GM23338 (cell line): Measurements from ENCODE around the gene ANO6. TPM values are rescaled to one million over a fixed set of nuclear protein-coding genes. Genes with fewer than 3 reads are reported as not detected.

ENCODE experiments used
- ATAC-seq: fragments of 200-7000 bp; cut with Tn5 transposase; 3 replicates; pipeline ENCODE4 v1.9.1; 2020
- DNase-seq: peaks from one replicate; pipeline ENCODE4 v3.0.0-alpha.2; 2015; ENCODE audit warnings: low spot score
- H2AFZ ChIP-seq: fragments of 200-600 bp; sonication (generic); 2 replicates; pipeline ENCODE4 v1.8.0; 2016; ENCODE audit warnings: antibody characterized with exemption, mild to moderate bottlenecking, moderate library complexity
- H3F3A ChIP-seq: fragments of 200-600 bp; sonication (generic); replicated peaks from 2 replicates; pipeline ENCODE4 v1.8.0; 2017; ENCODE audit warnings: antibody characterized with exemption, mixed run types, low read depth
- H3K27ac ChIP-seq: fragments of 200-600 bp; sonication (generic); 2 replicates; pipeline ENCODE4 v1.6.1; 2016; ENCODE audit warnings: low read depth
- H3K27me3 ChIP-seq: fragments of 200-600 bp; sonication (generic); 2 replicates; pipeline ENCODE4 v1.8.0; 2016; ENCODE audit warnings: mild to moderate bottlenecking, mixed run types, moderate library complexity; ENCODE audit not compliant: insufficient read depth
- H3K36me3 ChIP-seq: fragments of 200-600 bp; sonication (generic); 2 replicates; pipeline ENCODE4 v1.8.0; 2016; ENCODE audit warnings: mild to moderate bottlenecking; ENCODE audit not compliant: insufficient read depth
- H3K4me1 ChIP-seq: fragments of 200-600 bp; sonication (generic); 2 replicates; pipeline ENCODE4 v1.8.0; 2016; ENCODE audit warnings: mild to moderate bottlenecking, moderate library complexity; ENCODE audit not compliant: insufficient read depth
- H3K4me2 ChIP-seq: fragments of 200-600 bp; sonication (generic); 2 replicates; pipeline ENCODE4 v1.7.1; 2017; ENCODE audit warnings: mixed run types
- H3K4me3 ChIP-seq: fragments of 200-600 bp; sonication (generic); 2 replicates; pipeline ENCODE4 v1.6.1; 2016; ENCODE audit warnings: mixed run types
- H3K79me2 ChIP-seq: fragments of 200-600 bp; sonication (generic); replicated peaks from 2 replicates; pipeline ENCODE4 v1.8.0; 2017; ENCODE audit warnings: mild to moderate bottlenecking; ENCODE audit not compliant: insufficient read depth
- H3K9me2 ChIP-seq: fragments of 200-600 bp; sonication (generic); 2 replicates; pipeline ENCODE4 v1.8.0; 2017; ENCODE audit not compliant: insufficient read depth
- H4K20me1 ChIP-seq: fragments of 200-600 bp; sonication (generic); replicated peaks from 2 replicates; pipeline ENCODE4 v1.8.0; 2017; ENCODE audit warnings: mild to moderate bottlenecking; ENCODE audit not compliant: insufficient read depth
- H3K27ac Mint-ChIP-seq: 2 replicates; pipeline ENCODE4 v1.8.0; 2020; ENCODE audit warnings: inconsistent platforms, mild to moderate bottlenecking, moderate library complexity, mixed read lengths
- H3K27me3 Mint-ChIP-seq: 3 replicates; pipeline ENCODE4 v1.8.0; 2022; ENCODE audit warnings: low read depth, mild to moderate bottlenecking, moderate library complexity, mixed read lengths, inconsistent platforms; ENCODE audit not compliant: insufficient read depth, poor library complexity
- H3K36me3 Mint-ChIP-seq: 3 replicates; pipeline ENCODE4 v1.8.0; 2021; ENCODE audit warnings: low read depth, mild to moderate bottlenecking, inconsistent platforms, moderate library complexity, mixed read lengths
- H3K4me1 Mint-ChIP-seq: 3 replicates; pipeline ENCODE4 v1.8.0; 2020; ENCODE audit warnings: mild to moderate bottlenecking, inconsistent platforms, mixed read lengths
- H3K4me3 Mint-ChIP-seq: 3 replicates; pipeline ENCODE4 v1.8.0; 2021; ENCODE audit warnings: moderate library complexity, mild to moderate bottlenecking, inconsistent platforms, mixed read lengths
- H3K9me3 Mint-ChIP-seq: 3 replicates; pipeline ENCODE4 v1.8.0; 2020; ENCODE audit warnings: moderate library complexity, mild to moderate bottlenecking, inconsistent platforms, mixed read lengths
- CTCF ChIP-seq, 2 experiments: fragments of 200-600 bp in 1 of 2; sonication (generic) in 1 of 2; conservative IDR thresholded peaks; 2 replicates each; pipeline versions ENCODE4 v1.5.1 to v1.6.1; 2016 to 2017; ENCODE audit warnings: antibody characterized with exemption in 2 of 2, low read depth in 2 of 2, mild to moderate bottlenecking in 2 of 2, moderate library complexity in 1 of 2
- EZH2 ChIP-seq: fragments of 200-600 bp; sonication (generic); IDR thresholded peaks from one replicate; pipeline ENCODE4 v1.8.0; 2017; ENCODE audit warnings: antibody characterized with exemption, mild to moderate bottlenecking, low read depth; ENCODE audit not compliant: unreplicated experiment
- EZH2phosphoT487 ChIP-seq: fragments of 200-600 bp; sonication (generic); IDR thresholded peaks from one replicate; pipeline ENCODE4 v1.8.1; 2018; ENCODE audit warnings: antibody characterized with exemption; ENCODE audit not compliant: unreplicated experiment
- POLR2AphosphoS5 ChIP-seq: IDR thresholded peaks from 2 replicates; pipeline ENCODE4 v1.6.1; 2016; ENCODE audit warnings: antibody characterized with exemption, low read depth
- REST ChIP-seq: IDR thresholded peaks from one replicate; pipeline ENCODE4 v1.6.1; 2018; ENCODE audit warnings: antibody characterized with exemption; ENCODE audit not compliant: unreplicated experiment
- ZNF114 ChIP-seq: fragments of 250-450 bp; sonication (Bioruptor Pico); IDR thresholded peaks from 2 replicates; pipeline ENCODE4 v1.5.0; 2020; ENCODE audit warnings: mild to moderate bottlenecking, moderate library complexity
- ZNF331 ChIP-seq: fragments of 250-450 bp; sonication (Bioruptor Pico); IDR thresholded peaks from 2 replicates; pipeline ENCODE4 v1.5.0; 2020; ENCODE audit warnings: low read depth, mild to moderate bottlenecking, moderate library complexity
- ZNF462 ChIP-seq: fragments of 250-450 bp; sonication (Bioruptor Pico); IDR thresholded peaks from 2 replicates; pipeline ENCODE4 v1.5.0; 2020; ENCODE audit warnings: mild to moderate bottlenecking, moderate library complexity
- polyA plus RNA-seq: library from polyadenylated mRNA; unstranded; fragments of >200 nt; fragmentation: Nextera tagmentation; extraction: Ambion mirVana; gene quantifications from 2 replicates; pipeline ENCODE4 v1.2.1, GENCODE V29; 2016
- total RNA-seq: library from RNA; depleted of rRNA; stranded (reverse); fragments of >200 nt; shearing (Covaris generic); gene quantifications from 2 replicates; pipeline ENCODE4 v1.2.3, GENCODE V29; 2014

ANO6 gene
- total and polyA plus RNA-seq, 2 experiments from 2014 or later, result 21.1 to 48.9 TPM

DNA sequence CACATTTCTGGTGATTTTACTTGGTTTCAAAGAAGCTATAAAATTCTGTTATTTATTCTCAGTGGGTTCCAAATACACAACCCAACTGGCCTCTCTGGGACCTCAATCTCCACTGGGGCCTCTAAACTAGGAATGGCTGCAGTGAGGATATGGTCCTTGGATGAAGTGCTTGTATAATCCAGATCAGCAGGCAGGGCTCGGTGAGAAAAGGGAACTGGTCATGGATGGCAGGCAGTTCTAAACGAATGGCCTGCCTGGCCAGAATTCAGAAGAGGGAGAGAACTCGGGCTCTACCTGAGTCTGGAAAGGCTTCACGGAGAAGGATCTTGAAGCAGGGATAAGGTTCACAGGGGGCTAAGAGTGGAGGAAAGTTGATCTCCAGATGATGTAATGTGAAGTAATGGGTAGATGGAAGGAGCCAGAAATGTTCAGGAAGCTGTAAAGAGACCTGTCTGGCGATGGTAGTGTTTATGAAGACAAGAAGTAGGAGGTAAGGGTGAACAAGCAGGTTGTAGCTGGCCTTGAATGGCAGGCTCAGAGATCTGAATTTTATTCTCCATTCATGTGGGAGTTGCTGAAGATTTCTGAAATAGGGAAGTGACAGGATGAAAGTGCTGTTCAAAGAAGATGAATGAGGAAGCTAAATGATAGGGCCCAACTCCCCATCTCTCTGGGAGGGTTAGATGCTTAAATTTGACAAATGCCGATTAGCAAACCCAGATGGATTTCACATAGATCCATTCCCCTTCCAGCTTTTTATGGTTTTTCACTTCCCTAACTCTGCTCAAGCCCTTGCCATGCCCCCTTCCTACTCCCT is 31.5 kb upstream of the ANO6 start (continued):
- no peak for TF ChIP-seq REST

- Histone ChIP-seq H3K27me3 (no peaks in the 10 kb centered on the region), H3K36me3 (no peaks in the 10 kb centered on the region), H4K20me1 (0 out of 2 replicates have a peak, but pooled peaks cover 4% of the 10 kb centered on the region), H3K4me3 (no peak overlapping the region), H3K4me1 (no peaks in the 10 kb centered on the region), H3K4me2 (no peak overlapping the region), H2AFZ (no peak overlapping the region), H3K27ac (no peak overlapping the region), H3K9me2 (no peaks in the 10 kb centered on the region), H3K79me2 (no peaks in the 10 kb centered on the region), H3F3A (no peaks in the 10 kb centered on the region)
- DNase-seq (no peak), ATAC-seq (no peak)
- no peaks in the 10 kb centered on the region; the same call in 2 of the 3 replicates for H3K4me1 Mint-ChIP-seq
- no peak overlapping the region for H3K27ac Mint-ChIP-seq
- no peaks in the 10 kb centered on the region for H3K27me3 Mint-ChIP-seq
- H3K36me3 Mint-ChIP-seq, result peaks cover 19% of the 10 kb centered on the region
- H3K9me3 Mint-ChIP-seq, result no peaks in the 10 kb centered on the region
- H3K4me3 Mint-ChIP-seq, result no peak overlapping the region
- TF ChIP-seq REST (no peak), ZNF462 (no peak), CTCF (conservative IDR thresholded peaks at IDR 0.05; ENCODE audit: low read depth in 2 of 2) (no peak), ZNF114 (CRISPR knock-in tag) (no peak), ZNF331 (no peak), EZH2 (no peak), POLR2AphosphoS5 (no peak), EZH2phosphoT487 (no peak)
These were observed 29.1 kb upstream of the ANO6 start for GRCh38 chr12:45186762-45187161.
